Right renal pelvis (tissue), 4 donors: Measurements from ENCODE around the gene LDB3. TPM values are rescaled to one million over a fixed set of nuclear protein-coding genes. Genes with fewer than 3 reads are reported as not detected.

Experiments used
- DNase-seq, 4 donors: peaks; one replicate each; pipeline ENCODE4 v3.0.0-alpha.2; 2013; ENCODE audit warnings: low read depth in 4 of 4, low spot score in 3 of 4, missing footprints in 1 of 4
- polyA plus RNA-seq, 4 donors: library from polyadenylated mRNA; unstranded; fragments of 120-200 nt; gene quantifications; one replicate each; pipeline ENCODE4 v1.2.1, GENCODE V29; 2013; ENCODE audit not compliant: insufficient read length in 4 of 4

The LDB3 gene
- polyA plus RNA-seq, 4 donors = 0.92 to 1.1 (median 1.0) TPM

DNA sequence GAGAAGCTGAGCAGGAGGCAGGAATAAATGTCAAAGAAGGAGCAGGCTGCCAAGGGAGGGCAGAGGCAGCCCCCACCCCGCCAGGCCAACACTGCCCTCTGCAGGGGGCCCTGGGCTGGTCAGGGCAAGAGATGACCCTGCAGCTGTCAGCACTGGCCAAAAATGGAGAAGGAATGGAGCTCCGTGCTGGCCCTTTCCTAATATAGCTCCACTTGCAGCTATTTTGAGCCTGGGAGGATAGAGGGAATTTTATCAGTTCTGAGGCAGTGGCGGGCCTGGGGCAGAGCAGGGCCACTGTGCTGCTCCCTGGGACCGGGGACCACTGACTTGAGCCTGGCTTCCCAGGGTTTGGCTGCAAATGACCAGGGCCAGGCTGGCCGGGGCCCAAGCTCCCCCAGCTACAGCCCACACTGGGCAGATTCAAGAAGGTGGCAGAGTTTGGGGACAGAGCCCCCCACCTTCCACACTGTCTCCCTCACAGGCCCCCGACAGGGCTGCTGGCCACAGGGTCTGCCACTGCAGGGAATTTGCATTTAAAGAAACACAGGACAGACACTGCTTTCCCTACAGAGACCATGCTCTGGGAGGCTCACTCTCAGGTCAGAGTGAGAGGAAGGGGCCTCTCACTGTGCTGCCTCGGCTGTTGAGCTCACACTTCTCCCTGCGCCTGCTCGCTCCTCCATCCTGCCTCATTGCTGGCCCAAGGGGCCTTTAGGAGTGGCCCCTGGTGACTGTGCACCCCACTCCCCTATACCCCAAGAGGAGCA, 16.2 kb downstream of the LDB3 start:
- DNase-seq = no peak

DNA sequence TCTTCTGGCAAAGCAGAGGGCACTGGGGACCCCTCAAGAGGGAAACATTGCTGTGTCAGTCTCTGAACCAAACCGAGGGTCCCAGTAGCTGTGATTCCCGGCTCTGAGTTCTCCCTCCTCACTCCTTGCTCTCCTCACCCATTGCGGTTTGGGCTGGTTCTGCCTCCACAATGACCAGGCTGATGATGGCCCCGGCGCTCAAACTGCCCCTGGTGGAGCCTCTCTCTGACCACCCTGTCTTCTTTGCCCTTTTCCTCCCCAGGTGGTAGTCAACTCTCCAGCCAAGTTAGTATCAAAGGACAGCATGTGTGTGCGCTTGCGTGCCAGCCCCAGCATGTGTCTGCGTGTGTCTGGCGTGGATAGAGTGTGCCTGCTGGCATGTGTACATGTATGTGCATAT, 17.1 kb downstream of the LDB3 start:
- no peak for DNase-seq

DNA sequence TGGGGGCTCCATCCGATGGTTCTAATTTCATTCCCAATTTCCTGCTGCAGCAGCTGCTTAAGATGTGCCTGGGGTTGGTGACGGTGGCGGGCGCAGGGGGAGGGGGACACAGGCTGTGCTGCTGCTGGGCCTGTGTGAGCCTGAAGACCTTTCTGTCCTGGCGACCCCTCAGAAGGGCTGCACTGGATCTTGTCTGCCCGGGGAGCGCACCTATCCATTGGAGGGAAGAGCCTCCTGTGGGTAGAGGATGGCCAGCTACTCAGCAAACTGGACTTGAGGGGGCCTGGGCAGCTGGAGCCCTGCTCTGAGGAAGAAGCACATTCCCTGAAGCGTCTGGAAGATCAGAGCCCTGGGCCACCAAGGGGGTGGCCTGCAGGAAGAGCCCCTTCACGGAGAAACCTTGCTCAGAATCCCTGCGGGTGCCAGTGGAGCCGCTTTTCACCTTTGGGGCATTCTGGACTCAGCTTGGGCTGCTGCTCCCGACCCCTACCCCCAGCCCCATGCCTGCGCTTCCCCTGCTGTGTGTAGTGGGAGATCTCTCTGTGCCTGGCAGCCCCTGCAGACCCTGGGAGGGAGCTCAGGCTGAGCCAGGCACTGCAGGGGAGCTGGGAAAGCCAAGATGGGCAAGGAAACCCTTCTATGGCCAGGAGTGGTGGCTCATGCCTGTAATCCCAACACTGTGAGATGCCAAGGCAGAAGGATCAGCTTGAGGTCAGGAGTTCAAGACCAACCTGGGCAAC, 17.8 kb downstream of the LDB3 start:
- DNase-seq = no peak

DNA sequence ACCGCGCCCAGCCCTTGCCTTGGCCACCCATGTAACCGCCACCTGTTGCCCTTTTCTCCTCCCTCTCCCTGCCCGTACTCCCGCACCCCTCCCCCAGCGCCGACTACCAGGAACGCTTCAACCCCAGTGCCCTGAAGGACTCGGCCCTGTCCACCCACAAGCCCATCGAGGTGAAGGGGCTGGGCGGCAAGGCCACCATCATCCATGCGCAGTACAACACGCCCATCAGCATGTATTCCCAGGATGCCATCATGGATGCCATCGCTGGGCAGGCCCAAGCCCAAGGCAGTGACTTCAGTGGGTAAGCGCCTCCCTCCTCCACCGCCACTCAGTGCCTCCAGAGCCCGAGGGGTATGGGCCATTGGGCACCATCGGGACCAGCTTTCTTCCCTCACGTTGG, 18.7 kb downstream of the LDB3 start:
- DNase-seq = no peak

DNA sequence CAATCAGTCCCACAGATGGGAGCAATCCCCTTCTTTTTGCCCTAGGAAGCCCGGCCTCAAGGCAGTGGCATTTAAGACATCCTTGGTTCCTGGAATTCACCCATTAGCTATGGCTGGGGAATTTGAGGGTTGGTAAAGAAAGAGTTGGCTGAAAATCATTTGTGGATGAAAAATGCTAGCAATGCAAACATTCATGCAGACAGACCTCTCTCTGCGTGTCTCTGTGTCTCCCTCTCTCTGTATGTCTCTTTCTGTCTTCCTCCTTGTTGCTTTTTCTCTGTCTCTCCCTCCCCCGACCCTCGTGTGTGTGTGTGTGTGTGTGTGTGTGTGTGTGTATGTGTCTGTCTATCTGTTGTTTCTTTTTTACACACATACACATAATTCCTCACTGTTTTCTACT, 19.4 kb downstream of the LDB3 start:
- no peak for DNase-seq

DNA sequence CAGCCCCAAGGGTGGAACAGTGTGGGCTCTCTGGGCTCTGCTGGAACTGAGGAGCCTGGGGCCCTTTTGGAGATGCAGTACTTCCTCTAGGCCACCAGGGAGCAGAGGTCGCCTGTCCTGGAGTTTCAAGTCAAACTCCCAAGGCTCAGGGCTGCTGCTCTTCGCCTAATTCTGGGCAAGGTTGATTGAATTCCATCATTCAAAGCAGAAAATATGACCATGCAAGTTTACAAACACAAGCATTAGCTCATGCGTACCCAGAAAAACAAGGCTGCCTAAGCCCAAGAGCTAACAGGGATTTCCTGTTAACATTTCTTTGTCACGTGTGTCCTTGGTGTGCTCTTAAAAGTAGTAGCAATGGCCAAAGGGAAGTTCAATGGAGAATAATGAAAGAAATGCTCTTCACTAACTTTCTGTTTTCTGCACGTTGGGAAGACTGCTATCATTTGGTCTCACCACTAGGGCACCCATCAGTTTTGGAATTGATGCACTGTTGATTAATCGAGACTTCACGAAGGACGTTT, 20.1 kb downstream of the LDB3 start:
- peak in 1 of 4 donors; percentile 40 for DNase-seq

DNA sequence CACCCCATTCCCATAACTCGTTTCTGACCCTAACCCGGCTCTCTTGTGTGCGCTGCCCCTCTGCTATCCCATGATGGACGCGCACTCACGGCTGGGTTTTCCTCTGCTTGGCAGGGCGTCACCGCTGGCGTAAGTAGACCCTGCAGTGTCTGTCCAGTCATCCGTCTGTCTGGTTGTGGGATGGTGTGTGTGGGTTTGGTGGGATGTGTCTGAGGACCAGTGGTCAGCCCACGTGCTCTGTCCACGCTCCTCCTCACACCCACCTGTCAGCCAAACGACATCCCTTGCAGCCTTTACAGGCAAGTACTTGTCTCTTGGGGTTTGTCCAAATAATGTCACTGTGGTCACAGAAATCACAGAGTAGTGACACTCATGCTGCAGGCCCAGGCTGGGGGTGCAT, 20.8 kb downstream of the LDB3 start:
- no peak for DNase-seq

DNA sequence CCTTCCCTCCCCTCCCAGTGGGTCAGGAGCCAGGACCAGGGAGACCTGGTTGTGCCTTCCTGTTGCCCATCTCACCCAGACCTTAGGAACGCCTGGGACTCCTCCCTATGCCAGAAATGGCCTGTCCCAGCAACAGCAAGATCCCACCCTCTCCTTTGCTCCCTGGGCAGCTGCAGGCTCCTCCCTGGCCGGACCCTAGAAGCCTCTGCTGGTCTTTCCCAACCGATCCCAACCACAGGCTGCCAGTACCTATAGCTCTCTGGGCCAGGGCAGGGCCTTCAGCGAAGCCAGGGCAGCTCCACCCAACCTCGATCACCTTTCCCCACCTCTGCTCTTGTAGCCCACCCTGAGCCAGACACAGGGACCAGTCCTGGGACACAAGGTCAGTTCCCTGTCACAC, 21.9 kb downstream of the LDB3 start:
- no peak for DNase-seq

DNA sequence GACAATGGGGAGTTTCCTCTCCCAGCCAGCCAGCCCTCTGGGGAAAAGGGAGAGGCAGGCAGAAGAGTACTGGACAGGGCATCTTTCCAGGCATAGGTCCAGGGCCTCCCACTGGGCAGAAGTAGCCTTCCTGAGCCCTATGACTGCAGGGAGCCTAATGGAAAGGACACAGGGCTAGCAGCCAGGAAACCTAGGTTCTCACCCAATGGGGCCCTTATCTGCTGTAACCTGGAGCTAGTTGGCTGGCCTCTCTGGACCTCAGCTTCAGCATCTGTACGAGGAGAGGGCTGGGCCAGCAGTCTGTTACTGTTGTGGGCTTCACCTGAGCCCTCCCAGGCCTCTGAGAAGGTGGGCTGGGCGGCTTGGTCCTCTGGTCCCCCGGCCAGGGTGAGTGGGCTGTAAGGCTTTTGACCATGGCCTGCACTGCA, 22.4 kb downstream of the LDB3 start:
- no peak for DNase-seq

DNA sequence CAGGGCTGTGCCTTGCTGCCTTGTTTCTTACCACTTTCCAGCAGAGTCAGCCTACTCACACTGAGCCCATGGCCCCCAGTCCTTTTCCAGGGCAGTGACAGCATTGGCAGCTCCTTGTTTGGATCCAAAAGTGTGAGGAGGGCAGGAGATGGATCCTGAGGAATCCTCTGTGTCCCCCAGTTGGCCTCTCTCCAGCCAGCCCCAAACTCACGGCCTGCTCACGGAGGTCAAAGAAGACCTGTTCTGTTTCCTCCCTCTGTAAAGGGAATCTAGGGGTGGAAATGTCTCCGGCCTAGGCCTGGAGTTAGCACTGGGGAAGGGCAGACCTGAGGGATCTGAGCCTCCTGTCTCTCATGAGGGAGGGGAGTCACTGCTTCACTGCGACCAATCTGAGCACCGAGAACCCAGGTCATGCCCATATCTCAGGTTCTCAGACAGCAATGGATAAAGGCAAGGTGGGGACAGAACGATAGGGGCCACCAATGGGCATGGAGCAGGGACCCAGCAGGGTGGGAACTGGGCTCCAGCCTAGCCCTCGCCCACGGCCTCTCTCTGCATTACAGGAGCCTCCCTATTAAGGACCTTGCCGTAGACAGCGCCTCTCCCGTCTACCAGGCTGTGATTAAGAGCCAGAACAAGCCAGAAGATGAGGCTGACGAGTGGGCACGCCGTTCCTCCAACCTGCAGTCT, 23.2 kb downstream of the LDB3 start:
- no peak for DNase-seq

DNA sequence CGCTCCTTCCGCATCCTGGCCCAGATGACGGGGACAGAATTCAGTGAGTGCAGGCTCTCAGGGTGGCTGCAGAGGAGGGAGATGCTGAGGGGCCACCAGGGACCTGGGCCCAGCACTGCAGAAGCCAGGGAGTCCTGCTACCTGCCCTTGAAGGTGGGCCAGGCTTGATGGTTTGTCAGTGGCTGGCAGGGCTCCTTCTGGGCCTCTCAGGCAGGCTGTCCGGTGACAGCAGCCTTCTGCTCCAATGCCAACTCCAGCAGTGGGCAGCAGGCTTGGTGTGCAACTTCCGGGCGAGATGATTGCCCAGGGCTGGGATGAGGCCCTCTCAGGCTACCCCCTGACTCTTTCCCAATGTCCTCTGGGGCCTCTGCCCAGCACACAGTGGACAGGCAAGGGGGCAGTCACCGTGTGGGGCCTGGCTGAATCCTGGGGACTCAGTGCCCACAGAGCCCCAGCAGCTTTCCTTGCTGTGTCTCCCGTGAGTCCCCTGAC, 23.8 kb downstream of the LDB3 start:
- no peak for DNase-seq

DNA sequence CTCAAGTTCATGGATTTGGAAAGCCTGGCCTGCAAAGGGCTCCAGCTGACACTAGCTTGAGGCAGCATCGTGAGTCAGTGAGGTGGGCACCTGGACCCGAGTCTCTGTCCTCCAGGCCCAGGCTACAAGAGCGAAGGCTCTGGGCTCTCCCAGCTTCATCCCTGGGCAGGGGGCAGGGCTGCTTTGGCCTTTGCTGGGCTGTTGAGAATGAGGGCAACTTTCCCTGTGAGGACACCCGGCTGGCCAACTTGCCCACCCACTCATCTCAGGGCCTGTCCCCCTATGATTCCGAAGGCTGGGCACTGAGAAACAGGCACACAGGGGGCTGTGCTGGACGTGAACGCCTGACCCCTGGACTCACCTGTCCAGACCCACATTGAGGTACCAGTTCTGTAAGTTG, 24.4 kb downstream of the LDB3 start:
- DNase-seq = no peak

DNA sequence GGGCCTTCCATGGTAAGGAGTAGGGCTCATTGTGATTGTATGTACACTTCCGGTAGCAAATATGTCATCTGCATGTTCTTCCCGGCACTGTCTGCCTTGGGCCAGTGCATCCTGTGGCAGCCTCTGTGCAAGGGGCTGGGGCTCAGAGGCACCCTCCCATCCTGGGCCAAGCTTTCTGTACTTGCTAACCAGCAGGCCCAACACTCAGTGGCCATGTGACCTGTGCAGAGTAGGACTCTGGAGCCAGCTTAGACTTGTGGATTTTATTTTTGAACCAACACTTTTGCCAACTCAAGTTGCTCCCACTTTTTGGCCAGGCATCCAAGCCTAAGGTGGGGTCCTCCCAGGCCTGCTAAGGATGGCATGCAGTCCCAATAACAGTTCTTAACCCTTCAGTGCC, 25.0 kb downstream of the LDB3 start:
- no peak for DNase-seq

DNA sequence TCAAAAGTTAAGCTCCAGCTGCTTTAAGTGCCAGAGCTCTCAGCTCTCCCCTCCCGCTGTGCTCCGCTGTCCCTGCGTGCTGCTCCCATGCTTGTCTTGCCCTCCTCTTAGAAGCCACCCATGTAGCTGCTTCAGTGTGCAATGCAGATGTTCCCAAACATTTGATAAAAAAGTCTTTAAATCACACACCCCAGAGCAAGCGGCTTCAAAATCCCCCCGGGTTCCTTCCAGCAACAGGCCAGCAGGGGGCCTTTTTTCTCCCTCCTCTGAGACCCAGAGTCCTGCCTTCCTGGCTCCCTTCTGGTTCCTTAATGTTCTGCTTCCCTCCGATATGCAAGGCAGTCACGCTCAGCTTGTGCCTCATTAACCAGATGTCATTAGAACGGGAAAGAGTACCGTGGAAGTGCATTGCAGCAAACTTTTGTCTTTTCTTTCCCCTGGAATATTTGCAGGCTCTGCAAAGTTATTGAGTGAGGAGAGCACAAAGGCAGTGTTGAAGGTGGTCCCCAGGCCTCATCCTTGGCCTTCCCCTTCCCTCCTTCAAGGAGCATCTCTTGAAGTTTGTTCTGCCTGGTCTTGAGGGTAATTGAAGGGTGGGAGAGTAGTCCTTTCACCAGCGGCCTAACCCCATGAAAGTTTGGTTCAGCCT, 25.5 kb downstream of the LDB3 start:
- DNase-seq = peak in 3 of 4 donors; percentile 58 to 59 (median 58)

DNA sequence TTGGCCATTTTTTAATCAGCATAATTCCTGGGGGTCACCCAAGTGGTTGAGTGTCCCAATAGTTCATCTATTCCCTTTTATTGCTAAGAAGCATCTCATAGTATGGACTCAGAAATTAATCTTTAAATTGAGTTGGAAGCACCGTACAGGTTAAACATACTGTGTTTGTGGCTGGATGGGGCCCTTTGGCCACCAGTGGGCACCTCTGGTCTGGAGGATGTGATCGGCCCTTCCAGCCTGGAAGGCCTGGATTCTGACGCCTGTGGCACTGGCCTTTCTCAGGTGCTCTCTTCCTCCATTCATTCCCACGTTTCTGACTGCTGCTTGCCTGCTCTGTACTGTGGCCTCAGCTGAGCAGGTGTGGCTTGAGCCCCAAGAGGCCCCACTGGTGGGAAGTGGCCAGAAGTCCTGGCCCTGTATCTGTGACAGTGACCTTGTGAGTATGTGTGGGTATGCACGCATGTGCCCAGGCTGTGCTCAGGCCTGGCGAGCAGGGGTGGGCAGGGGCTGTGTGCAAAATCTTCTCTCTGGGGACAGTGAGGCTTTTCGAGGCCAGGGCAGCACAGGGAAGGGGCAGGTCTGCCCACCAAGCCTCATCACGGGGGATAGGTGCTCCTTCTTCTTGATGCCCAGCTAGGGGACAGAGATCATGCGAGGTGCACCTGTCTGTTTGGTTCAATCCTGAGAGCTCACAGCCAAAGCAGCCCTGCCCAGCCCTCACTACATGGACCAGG, 30.1 kb downstream of the LDB3 start:
- no peak for DNase-seq

DNA sequence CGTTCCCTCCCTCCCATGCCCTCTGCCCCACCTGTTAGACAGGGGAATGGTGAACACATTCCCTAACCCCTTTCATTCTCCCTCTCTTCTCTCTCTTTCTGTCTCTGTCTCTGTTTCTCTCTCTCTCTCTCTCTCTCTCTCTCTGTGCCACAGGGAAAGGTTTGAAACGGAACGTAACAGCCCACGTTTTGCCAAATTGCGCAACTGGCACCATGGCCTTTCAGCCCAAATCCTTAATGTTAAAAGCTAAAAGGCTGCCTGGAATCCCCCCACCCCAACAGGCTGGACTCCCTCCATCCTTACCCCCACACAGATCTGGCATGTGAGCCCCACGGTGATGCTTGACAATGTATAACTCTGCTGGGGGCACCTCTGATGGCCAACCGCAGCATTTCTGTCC, 30.8 kb downstream of the LDB3 start:
- no peak for DNase-seq

DNA sequence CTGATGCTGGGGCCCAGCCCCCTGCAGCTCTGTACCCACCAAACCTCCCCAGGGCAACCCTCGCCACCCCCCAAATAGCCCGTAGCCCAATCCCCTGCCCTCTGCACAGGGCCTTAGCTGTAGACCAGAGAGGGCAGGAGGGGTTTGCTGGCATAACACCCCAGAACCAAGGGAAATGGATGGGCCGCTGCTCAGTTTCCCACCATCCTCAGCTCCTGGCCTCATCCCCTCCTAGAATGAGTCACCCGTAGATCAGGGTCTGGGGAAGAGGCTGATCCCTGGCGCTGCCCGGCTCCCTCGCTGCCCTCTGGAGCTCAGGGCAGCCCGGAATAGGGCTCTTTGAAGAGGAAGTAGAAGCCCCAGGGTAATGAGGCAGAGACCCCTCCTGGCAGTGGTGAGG, 31.2 kb downstream of the LDB3 start:
- DNase-seq = no peak

DNA sequence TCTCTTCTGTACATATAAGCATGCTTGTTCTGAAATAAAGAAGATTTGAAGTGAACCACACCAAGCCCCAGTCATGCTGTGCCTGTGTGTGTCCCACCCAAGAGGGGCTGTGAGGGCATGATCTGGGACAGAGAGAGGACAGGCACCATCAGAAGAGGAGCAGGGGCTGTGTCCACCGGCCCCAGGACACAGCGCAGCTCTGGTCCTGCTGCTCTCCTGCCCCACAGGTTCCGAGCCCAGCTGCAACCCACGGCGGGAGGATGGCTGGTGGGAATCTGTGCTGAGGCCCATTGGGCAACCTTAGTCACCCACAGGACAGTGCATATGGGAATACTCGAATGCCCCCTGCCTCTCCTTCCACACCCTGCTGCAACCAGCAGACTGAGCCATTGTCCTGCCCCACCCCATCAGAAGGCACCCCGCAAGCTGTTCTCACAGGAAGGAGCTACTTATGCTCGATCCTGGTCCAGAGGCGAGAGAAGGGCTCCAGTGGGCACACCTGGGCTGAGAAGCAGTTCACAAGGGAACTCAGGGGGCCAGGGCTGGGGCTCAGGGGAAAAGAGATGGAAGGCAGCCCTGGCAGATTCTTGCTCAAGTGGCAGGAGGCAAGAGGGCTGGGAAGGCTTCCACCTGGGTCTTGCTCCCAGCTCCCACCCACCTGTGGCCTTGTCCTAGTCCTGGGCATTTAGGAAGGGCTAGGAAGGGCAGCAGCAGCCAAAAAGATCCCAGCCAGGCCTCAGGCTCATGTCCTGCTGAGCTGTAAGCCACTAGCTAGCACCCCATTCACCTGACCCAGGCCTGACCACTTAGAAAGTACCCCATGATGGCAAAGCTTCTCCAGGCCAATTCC, 31.9 kb downstream of the LDB3 start:
- no peak for DNase-seq
